ENCODE data around the gene GNG3. TPM values are rescaled to one million over a fixed set of nuclear protein-coding genes. Genes with fewer than 3 reads are reported as not detected.
"Not testable (repeated sequence)": the region's sequence is repeated elsewhere in the genome, so short reads cannot be mapped to it uniquely, and the experiment has no call there.

Gene GNG3
- total RNA-seq, 1 experiment from 2014 or later, result not detected

DNA sequence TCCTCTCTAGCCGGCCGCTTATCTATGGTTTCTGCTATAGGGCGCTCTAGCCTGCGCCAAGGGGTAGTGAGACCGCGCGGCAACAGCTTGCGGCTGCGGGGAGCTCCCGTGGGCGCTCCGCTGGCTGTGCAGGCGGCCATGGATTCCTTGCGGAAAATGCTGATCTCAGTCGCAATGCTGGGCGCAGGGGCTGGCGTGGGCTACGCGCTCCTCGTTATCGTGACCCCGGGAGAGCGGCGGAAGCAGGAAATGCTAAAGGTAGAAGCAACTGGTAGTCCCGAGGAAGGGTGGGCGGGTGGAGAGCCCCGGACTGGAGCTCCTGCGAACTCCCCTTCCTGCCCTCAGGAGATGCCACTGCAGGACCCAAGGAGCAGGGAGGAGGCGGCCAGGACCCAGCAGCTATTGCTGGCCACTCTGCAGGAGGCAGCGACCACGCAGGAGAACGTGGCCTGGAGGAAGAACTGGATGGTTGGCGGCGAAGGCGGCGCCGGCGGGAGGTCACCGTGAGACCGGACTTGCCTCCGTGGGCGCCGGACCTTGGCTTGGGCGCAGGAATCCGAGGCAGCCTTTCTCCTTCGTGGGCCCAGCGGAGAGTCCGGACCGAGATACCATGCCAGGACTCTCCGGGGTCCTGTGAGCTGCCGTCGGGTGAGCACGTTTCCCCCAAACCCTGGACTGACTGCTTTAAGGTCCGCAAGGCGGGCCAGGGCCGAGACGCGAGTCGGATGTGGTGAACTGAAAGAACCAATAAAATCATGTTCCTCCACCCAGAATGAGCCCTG is 35.7 kb upstream of the GNG3 start, which contains the start of the genes LBHD1 and UQCC3:
Gene LBHD1 (minus strand): TSS at position 660 of the 782 bp plus-strand sequence. CDS start 2,236 bp downstream, outside the sequence.
Gene UQCC3 (plus strand): TSS at position 66 of the 782 bp plus-strand sequence. CDS start 73 bp downstream, at position 139.
- TF ChIP-seq, protein P1, sequence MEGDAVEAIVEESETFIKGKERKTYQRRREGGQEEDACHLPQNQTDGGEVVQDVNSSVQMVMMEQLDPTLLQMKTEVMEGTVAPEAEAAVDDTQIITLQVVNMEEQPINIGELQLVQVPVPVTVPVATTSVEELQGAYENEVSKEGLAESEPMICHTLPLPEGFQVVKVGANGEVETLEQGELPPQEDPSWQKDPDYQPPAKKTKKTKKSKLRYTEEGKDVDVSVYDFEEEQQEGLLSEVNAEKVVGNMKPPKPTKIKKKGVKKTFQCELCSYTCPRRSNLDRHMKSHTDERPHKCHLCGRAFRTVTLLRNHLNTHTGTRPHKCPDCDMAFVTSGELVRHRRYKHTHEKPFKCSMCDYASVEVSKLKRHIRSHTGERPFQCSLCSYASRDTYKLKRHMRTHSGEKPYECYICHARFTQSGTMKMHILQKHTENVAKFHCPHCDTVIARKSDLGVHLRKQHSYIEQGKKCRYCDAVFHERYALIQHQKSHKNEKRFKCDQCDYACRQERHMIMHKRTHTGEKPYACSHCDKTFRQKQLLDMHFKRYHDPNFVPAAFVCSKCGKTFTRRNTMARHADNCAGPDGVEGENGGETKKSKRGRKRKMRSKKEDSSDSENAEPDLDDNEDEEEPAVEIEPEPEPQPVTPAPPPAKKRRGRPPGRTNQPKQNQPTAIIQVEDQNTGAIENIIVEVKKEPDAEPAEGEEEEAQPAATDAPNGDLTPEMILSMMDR (IDR thresholded peaks at IDR 0.05; ENCODE audit: unreplicated experiment), result no peak
- TSS peak; percentile 33 for BruUV-seq (replicated peaks)
- CTCF ChIA-PET, result interaction anchor here (0.6 to 1.8 kb wide), 9 partner anchors 9 to 1373 kb away, joined by 3 to 8 read pairs (median 3); partner anchors contain the start of genes GANAB, MTA2, TTC9C and ZBTB3
- Mint-ChIP-seq H3K9me3 (ENCODE audit: low read depth, unreplicated experiment) (no peaks in the 10 kb centered on the region), H3K36me3 (ENCODE audit: insufficient read depth, unreplicated experiment) (peaks cover 89% of the 10 kb centered on the region), H3K4me1 (ENCODE audit: low read depth, unreplicated experiment) (peaks cover 8% of the 10 kb centered on the region), H3K4me3 (ENCODE audit: low read depth, unreplicated experiment) (peak within 1 kb of the TSS; percentile 99), H3K27ac (ENCODE audit: unreplicated experiment) (peak within 1 kb of the TSS; percentile 98), H3K27me3 (ENCODE audit: unreplicated experiment) (no peaks in the 10 kb centered on the region)
- intact Hi-C loops (cut with micrococcal nuclease; ENCODE audit: unreplicated experiment), result no loop called here
- DNase-seq, result peak; percentile 66

DNA sequence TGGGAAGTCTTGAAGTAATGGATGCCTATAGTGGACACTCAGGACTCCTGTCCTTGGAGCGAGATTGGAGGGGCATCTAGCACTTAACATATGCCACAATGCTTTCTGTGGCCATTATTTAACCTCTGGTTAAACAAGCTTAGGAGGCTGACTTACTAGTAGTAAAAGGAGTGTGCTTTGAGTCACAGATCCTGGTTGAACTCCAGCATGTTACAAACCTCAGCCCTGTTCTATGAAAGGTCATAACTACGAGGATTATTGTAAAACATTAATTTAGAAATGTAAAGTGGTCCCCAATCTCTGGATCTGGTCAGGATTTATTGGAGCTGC is 34.3 kb upstream of the GNG3 start:
- no peaks in the 10 kb centered on the region for H3K9me3 Mint-ChIP-seq (ENCODE audit: low read depth, unreplicated experiment)
- H3K27me3 Mint-ChIP-seq (ENCODE audit: unreplicated experiment), result no peaks in the 10 kb centered on the region
- CTCF ChIA-PET, result interaction anchor here (0.5 to 0.6 kb wide), 2 partner anchors 29 to 157 kb away, joined by 3 to 6 read pairs; no protein-coding TSS in a partner anchor
- no TSS peak for BruUV-seq (replicated peaks)
- peak overlapping the region; percentile 99 for H3K4me3 Mint-ChIP-seq (ENCODE audit: low read depth, unreplicated experiment)
- H3K4me1 Mint-ChIP-seq (ENCODE audit: low read depth, unreplicated experiment), result peaks cover 16% of the 10 kb centered on the region
- peaks cover 86% of the 10 kb centered on the region for H3K36me3 Mint-ChIP-seq (ENCODE audit: insufficient read depth, unreplicated experiment)
- no peak overlapping the region for H3K27ac Mint-ChIP-seq (ENCODE audit: unreplicated experiment)
- intact Hi-C loops (cut with micrococcal nuclease; ENCODE audit: unreplicated experiment), result no loop called here
- TF ChIP-seq, protein P1 (IDR thresholded peaks at IDR 0.05; ENCODE audit: unreplicated experiment), result no peak
- no peak for DNase-seq

GRCh38 chr11:62675415-62675814 is 32.1 kb upstream of the GNG3 start:
- H3K27me3 Mint-ChIP-seq (ENCODE audit: unreplicated experiment); intact Hi-C loops (cut with micrococcal nuclease; ENCODE audit: unreplicated experiment); H3K9me3 Mint-ChIP-seq (ENCODE audit: low read depth, unreplicated experiment); H3K27ac Mint-ChIP-seq (ENCODE audit: unreplicated experiment); DNase-seq; H3K4me3 Mint-ChIP-seq (ENCODE audit: low read depth, unreplicated experiment); BruUV-seq (replicated peaks): not testable (repeated sequence)
- H3K36me3 Mint-ChIP-seq (ENCODE audit: insufficient read depth, unreplicated experiment), result peaks cover 84% of the 10 kb centered on the region
- CTCF ChIA-PET, result interaction anchor here (0.6 to 0.7 kb wide), 3 partner anchors 14 to 132 kb away, joined by 3 to 4 read pairs (median 3); no protein-coding TSS in a partner anchor
- H3K4me1 Mint-ChIP-seq (ENCODE audit: low read depth, unreplicated experiment), result peaks cover 18% of the 10 kb centered on the region

- Mint-ChIP-seq H3K27me3 (ENCODE audit: unreplicated experiment) (no peaks in the 10 kb centered on the region), H3K4me1 (ENCODE audit: low read depth, unreplicated experiment) (peaks cover 24% of the 10 kb centered on the region), H3K27ac (ENCODE audit: unreplicated experiment) (no peak overlapping the region), H3K4me3 (ENCODE audit: low read depth, unreplicated experiment) (peak overlapping the region; percentile 86), H3K9me3 (ENCODE audit: low read depth, unreplicated experiment) (no peaks in the 10 kb centered on the region), H3K36me3 (ENCODE audit: insufficient read depth, unreplicated experiment) (peaks cover 78% of the 10 kb centered on the region)
- intact Hi-C loops (cut with micrococcal nuclease; ENCODE audit: unreplicated experiment), result no loop called here
- no TSS peak for BruUV-seq (replicated peaks)
- no peak for DNase-seq
- TF ChIP-seq, protein P1 (IDR thresholded peaks at IDR 0.05; ENCODE audit: unreplicated experiment), result no peak
- CTCF ChIA-PET, result no interaction called here
These were observed 30.8 kb upstream of the GNG3 start for GRCh38 chr11:62676698-62677097.

GRCh38 chr11:62677156-62677555 is 30.3 kb upstream of the GNG3 start:
- BruUV-seq (replicated peaks), result no TSS peak
- intact Hi-C loops (cut with micrococcal nuclease; ENCODE audit: unreplicated experiment), result no loop called here
- Mint-ChIP-seq H3K4me1 (ENCODE audit: low read depth, unreplicated experiment) (peaks cover 24% of the 10 kb centered on the region), H3K4me3 (ENCODE audit: low read depth, unreplicated experiment) (peak overlapping the region; percentile 86), H3K36me3 (ENCODE audit: insufficient read depth, unreplicated experiment) (peaks cover 73% of the 10 kb centered on the region), H3K27ac (ENCODE audit: unreplicated experiment) (no peak overlapping the region), H3K9me3 (ENCODE audit: low read depth, unreplicated experiment) (no peaks in the 10 kb centered on the region), H3K27me3 (ENCODE audit: unreplicated experiment) (no peaks in the 10 kb centered on the region)
- no peak for DNase-seq
- TF ChIP-seq, protein P1 (IDR thresholded peaks at IDR 0.05; ENCODE audit: unreplicated experiment), result no peak
- CTCF ChIA-PET, result no interaction called here

Data from Calu3 (cell line).